ENCODE data around the gene DMRTA2.

The DMRTA2 gene

GRCh38 chr1:50419907-50420677 is 3.2 kb downstream of the DMRTA2 start:
- TF ChIP-seq, protein P1, sequence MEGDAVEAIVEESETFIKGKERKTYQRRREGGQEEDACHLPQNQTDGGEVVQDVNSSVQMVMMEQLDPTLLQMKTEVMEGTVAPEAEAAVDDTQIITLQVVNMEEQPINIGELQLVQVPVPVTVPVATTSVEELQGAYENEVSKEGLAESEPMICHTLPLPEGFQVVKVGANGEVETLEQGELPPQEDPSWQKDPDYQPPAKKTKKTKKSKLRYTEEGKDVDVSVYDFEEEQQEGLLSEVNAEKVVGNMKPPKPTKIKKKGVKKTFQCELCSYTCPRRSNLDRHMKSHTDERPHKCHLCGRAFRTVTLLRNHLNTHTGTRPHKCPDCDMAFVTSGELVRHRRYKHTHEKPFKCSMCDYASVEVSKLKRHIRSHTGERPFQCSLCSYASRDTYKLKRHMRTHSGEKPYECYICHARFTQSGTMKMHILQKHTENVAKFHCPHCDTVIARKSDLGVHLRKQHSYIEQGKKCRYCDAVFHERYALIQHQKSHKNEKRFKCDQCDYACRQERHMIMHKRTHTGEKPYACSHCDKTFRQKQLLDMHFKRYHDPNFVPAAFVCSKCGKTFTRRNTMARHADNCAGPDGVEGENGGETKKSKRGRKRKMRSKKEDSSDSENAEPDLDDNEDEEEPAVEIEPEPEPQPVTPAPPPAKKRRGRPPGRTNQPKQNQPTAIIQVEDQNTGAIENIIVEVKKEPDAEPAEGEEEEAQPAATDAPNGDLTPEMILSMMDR (conservative IDR thresholded peaks at IDR 0.05; ENCODE audit: low read length), result no peak
- no peak for DNase-seq (ENCODE audit: low read depth)
- H3K4me3 ChIP-seq (ENCODE audit: low read length), result no peak overlapping the region

GRCh38 chr1:50419192-50419906 is 3.9 kb downstream of the DMRTA2 start:
- no peak overlapping the region for H3K4me3 ChIP-seq (ENCODE audit: low read length)
- DNase-seq (ENCODE audit: low read depth), result no peak
- TF ChIP-seq, protein P1 (conservative IDR thresholded peaks at IDR 0.05; ENCODE audit: low read length), result no peak

GRCh38 chr1:50418600-50419109 is 4.6 kb downstream of the DMRTA2 start:
- DNase-seq (ENCODE audit: low read depth), result no peak

GRCh38 chr1:50417946-50418599 is 5.2 kb downstream of the DMRTA2 start:
- no peak overlapping the region for H3K4me3 ChIP-seq (ENCODE audit: low read length)
- TF ChIP-seq, protein P1 (conservative IDR thresholded peaks at IDR 0.05; ENCODE audit: low read length), result no peak
- no peak for DNase-seq (ENCODE audit: low read depth)

More at GRCh38 chr1:50418600-50419109, 4.6 kb downstream of the DMRTA2 start:
- TF ChIP-seq, protein P1 (conservative IDR thresholded peaks at IDR 0.05; ENCODE audit: low read length), result no peak
- no peak overlapping the region for H3K4me3 ChIP-seq (ENCODE audit: low read length)

GRCh38 chr1:50417507-50417906 is 5.7 kb downstream of the DMRTA2 start:
- TF ChIP-seq, protein P1 (conservative IDR thresholded peaks at IDR 0.05; ENCODE audit: low read length), result no peak
- DNase-seq (ENCODE audit: low read depth), result no peak
- no peak overlapping the region for H3K4me3 ChIP-seq (ENCODE audit: low read length)

DNA sequence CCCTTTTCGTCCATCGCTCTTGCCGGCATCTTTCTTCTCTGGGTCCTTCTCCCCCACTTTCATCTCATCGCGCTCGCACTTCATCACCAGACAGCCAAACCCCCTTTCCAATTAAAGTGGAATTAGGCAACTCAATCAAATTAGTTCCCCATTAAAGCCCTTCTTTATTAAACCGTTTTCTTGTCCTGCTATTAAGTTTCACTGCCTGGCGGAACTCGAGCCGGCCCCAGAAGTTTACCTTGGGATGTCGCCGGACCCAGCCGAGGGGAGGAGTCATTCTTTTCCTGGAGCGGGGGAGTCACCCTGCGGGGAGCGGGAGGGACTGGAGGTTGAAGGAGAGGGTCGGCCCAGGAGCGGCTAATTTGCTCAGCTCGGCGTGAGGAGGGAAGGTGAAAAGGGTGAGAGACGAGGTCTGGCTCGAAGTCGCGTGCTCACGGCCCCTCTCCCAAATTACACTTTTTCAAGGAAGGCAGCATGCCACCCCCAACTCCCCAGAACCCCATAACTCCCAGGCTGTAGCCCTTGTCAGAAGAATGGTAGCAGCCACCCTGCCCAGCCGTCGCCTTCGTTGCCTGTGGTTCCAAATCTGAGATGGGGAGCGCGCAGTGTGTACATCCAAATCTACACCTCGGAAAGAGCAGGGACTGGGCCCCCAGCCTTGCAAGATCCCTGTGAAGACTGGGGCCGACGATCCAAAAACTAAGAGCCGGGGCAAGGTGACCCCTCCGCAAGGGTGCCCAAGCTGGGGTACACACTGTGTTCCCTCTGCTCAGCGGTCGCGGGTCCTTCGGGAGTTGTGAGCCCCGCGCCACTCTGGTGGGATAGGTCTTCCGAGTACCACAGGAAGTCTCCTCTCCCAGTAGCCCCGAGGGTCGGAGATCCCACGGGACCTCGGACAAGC is 6.4 kb downstream of the DMRTA2 start:
- no peak overlapping the region for H3K4me3 ChIP-seq (ENCODE audit: low read length)
- DNase-seq (ENCODE audit: low read depth), result no peak
- TF ChIP-seq, protein P1 (conservative IDR thresholded peaks at IDR 0.05; ENCODE audit: low read length), result no peak

Measured in AG10803 (cell line).